Ovary (tissue), 9 donors: ENCODE measurements around the gene ZC3HAV1. TPM values are rescaled to one million over a fixed set of nuclear protein-coding genes. Genes with fewer than 3 reads are reported as not detected.
A peak's percentile ranks its signal among the peaks of the same experiment; 100 is the strongest.

ENCODE experiments used
- DNase-seq, 5 donors: peaks; one replicate each; pipeline ENCODE4 v3.0.0-alpha.2; 2019 to 2020
- H3K27ac ChIP-seq, 2 donors: fragments of 200-600 bp; one replicate each; pipeline versions ENCODE4 v1.5.1 to v1.8.0; 2019 to 2022
- H3K27me3 ChIP-seq: fragments of 200-600 bp; one replicate; pipeline ENCODE4 v1.8.0; 2022
- H3K36me3 ChIP-seq: fragments of 200-600 bp; sonication (generic); one replicate; pipeline ENCODE4 v1.5.1; 2019
- H3K4me1 ChIP-seq: one replicate; pipeline ENCODE4 v1.8.1; 2013; ENCODE audit warnings: mild to moderate bottlenecking, moderate library complexity; ENCODE audit not compliant: insufficient read depth
- H3K4me3 ChIP-seq: fragments of 200-600 bp; sonication (generic); one replicate; pipeline ENCODE4 v1.5.1; 2017
- H3K9me3 ChIP-seq, 2 donors: fragments of 200-600 bp in 1 of 2; sonication (generic) in 1 of 2; one replicate each; pipeline versions ENCODE4 v1.5.1 to v1.8.1; 2013 to 2019; ENCODE audit warnings: mild to moderate bottlenecking in 1 of 2, moderate library complexity in 1 of 2
- CTCF ChIP-seq, 3 donors: fragments of 450-650 bp in 2 of 3; fragments of 200-600 bp in 1 of 3; IDR thresholded peaks; one replicate each; pipeline versions ENCODE4 v1.5.1 to v1.8.0; 2016 to 2022; ENCODE audit warnings: antibody characterized with exemption in 3 of 3, mild to moderate bottlenecking in 1 of 3
- EP300 ChIP-seq: sonication (generic); formaldehyde crosslinking; IDR thresholded peaks from one replicate; pipeline ENCODE4 v1.6.1; 2017; ENCODE audit warnings: antibody characterized with exemption
- POLR2A ChIP-seq: fragments of 450-650 bp; IDR thresholded peaks from one replicate; pipeline ENCODE4 v1.6.1; 2017; ENCODE audit warnings: antibody characterized with exemption, mild to moderate bottlenecking, moderate library complexity
- WGBS, 3 donors: extraction: QIAGEN DNeasy Blood & Tissue Kit in 1 of 3; methylation state at CpG; one replicate each; pipeline versions ENCODE4 v1.1.5 to v1.1.7; 2013 to 2017; 5-methylcytosine and 5-hydroxymethylcytosine counted together
- intact Hi-C, 4 donors: fragments of 100-400 bp; cut with DNase I; formaldehyde crosslinking; loops; one replicate each; pipeline versions ENCODE4 v1.11.0 to v1.15.1; 2022 to 2023
- polyA plus RNA-seq, 2 donors: library from polyadenylated mRNA; stranded (reverse); fragments of 200-250 nt in 1 of 2; fragments of 350-450 nt in 1 of 2; fragmentation: Illumina TruSeq in 1 of 2; extraction: RNeasy Lipid Tissue Mini Kit (QIAGEN cat#74804) in 1 of 2; gene quantifications; one replicate each; pipeline ENCODE4 v1.2.3, GENCODE V29; 2013 to 2014
- total RNA-seq, 7 donors: library from RNA; depleted of rRNA in 2 of 7; stranded (reverse); fragments of >200 nt in 2 of 7; fragmentation: NEBNext Ultra II Directional in 3 of 7; extraction: Animal tissue kit (Norgen Biotek cat#: 25700) in 3 of 7; gene quantifications; one replicate each; pipeline versions ENCODE4 v1.1.0 to v1.2.4, GENCODE V29; 2016 to 2023
- donor health status: DM: no; HTN: no; CAD: no; lungs with moderate emphysema.
- donor health status: DM: no; HTN: no; CAD: no.
- donor health status: Bipolar disorder and iron deficiency.
- donor health status: DM: yes; HTN: yes; CAD: no.
- donor health status: DM: no; HTN: no; CAD: no.
- donor health status: DM: yes; HTN: yes; CAD: no.

The ZC3HAV1 gene
- total and polyA plus RNA-seq, 9 donors = 8.5 to 47.6 (median 25.0) TPM

- WGBS, 3 donors = 44 to 53% (median 50%) methylated on average over 9 of the region's 9 CpGs
- Histone ChIP-seq H3K9me3 (peaks cover 0 to 2% of the 10 kb centered on the region in 2 donors), H3K27ac (no peak overlapping the region), H3K36me3 (no peaks in the 10 kb centered on the region), H3K27me3 (no peaks in the 10 kb centered on the region), H3K4me3 (no peak overlapping the region), H3K4me1 (peaks cover 15% of the 10 kb centered on the region)
- intact Hi-C loops = no loop called here
- DNase-seq = no peak
- no peak for TF ChIP-seq POLR2A
- no peak for TF ChIP-seq EP300
- no peak for TF ChIP-seq CTCF (IDR thresholded peaks at IDR 0.05)
These were observed 17.3 kb downstream of the ZC3HAV1 start for GRCh38 chr7:139092090-139092796.

- peaks cover 0 to 8% of the 10 kb centered on the region in 2 donors for H3K9me3 ChIP-seq
- H3K4me1 ChIP-seq = peaks cover 15% of the 10 kb centered on the region
- DNase-seq = no peak
- no peaks in the 10 kb centered on the region for H3K27me3 ChIP-seq
- H3K27ac ChIP-seq = peak overlapping the region in 1 of 2 donors; percentile 43
- H3K4me3 ChIP-seq = no peak overlapping the region
- TF ChIP-seq CTCF (IDR thresholded peaks at IDR 0.05) = no peak
- no peak for TF ChIP-seq EP300
- TF ChIP-seq POLR2A = no peak
- 75 to 79% (median 77%) methylated on average over 15 of the region's 15 CpGs for WGBS, 3 donors
- H3K36me3 ChIP-seq = no peaks in the 10 kb centered on the region
- intact Hi-C loops = no loop called here
These were observed 17.9 kb downstream of the ZC3HAV1 start for GRCh38 chr7:139091677-139091996.

- H3K27ac ChIP-seq = no peak overlapping the region
These were observed 20.4 kb downstream of the ZC3HAV1 start for GRCh38 chr7:139089118-139089517.

GRCh38 chr7:139088268-139088667 lies 21.3 kb downstream of the ZC3HAV1 start:
- WGBS, 3 donors = 93 to 96% (median 95%) methylated on average over 2 of the region's 2 CpGs
- H3K4me1 ChIP-seq = peaks cover 6% of the 10 kb centered on the region
- intact Hi-C loops = no loop called here

More at GRCh38 chr7:139089118-139089517, 20.4 kb downstream of the ZC3HAV1 start:
- Histone ChIP-seq H3K4me1 (peaks cover 9% of the 10 kb centered on the region), H3K4me3 (no peak overlapping the region), H3K9me3 (peaks cover 0 to 11% of the 10 kb centered on the region in 2 donors), H3K36me3 (no peaks in the 10 kb centered on the region), H3K27me3 (no peaks in the 10 kb centered on the region)
- TF ChIP-seq POLR2A = no peak
- no peak for TF ChIP-seq EP300
- no peak for TF ChIP-seq CTCF (IDR thresholded peaks at IDR 0.05)
- no peak for DNase-seq
- WGBS, 3 donors = 85 to 92% (median 92%) methylated on average over 2 of the region's 2 CpGs
- intact Hi-C loops = no loop called here

More at GRCh38 chr7:139088268-139088667, 21.3 kb downstream of the ZC3HAV1 start:
- Histone ChIP-seq H3K36me3 (no peaks in the 10 kb centered on the region), H3K27me3 (no peaks in the 10 kb centered on the region), H3K27ac (no peak overlapping the region), H3K9me3 (peaks cover 0 to 11% of the 10 kb centered on the region in 2 donors), H3K4me3 (no peak overlapping the region)
- DNase-seq = no peak
- TF ChIP-seq CTCF (IDR thresholded peaks at IDR 0.05) = no peak
- TF ChIP-seq POLR2A = no peak
- TF ChIP-seq EP300 = no peak
